ENCODE results near the gene PODXL. TPM values are rescaled to one million over a fixed set of nuclear protein-coding genes. Genes with fewer than 3 reads are reported as not detected.
"Not testable (repeated sequence)": the region's sequence is repeated elsewhere in the genome, so short reads cannot be mapped to it uniquely, and the experiment has no call there.

PODXL gene
- polyA plus RNA-seq, 12 donors = 65.5 to 217 (median 82.7) TPM

DNA sequence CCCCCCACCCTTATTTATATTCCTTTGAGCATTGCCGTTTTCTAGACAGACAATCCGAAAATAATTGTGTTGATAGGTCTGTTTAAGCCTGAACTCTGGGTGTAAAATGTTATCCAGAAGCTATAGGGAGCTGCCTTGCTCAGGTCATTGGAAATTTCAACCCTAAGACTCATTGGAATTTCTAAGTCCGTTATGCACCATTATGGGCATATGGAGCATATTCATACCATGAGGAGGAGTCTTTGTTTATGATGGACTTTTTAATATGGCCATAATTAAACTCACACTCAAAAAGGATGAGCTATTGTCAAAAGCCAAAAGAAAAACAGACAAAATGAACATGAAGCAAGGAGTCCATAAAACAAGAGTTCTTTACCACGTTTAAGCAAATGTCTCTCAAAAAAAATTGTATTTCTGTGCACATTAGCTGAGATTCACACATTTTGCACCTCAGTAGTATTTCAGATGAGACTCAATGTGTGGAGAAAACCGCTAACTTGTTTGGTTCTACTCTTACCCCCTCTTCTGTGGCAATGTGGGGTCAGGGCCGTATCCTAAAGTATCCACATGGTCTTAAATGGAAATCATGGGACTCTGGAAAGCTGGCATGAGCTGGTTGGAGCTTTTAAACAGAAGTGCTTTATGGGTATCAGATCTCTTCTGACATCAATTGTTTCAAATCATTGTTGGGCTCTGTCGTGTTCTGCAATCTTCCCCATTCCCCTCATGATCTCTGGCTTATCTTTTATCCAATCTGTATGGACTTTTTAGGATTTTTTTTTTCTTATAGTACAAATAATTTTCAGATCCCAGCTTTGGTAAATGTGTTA, 60.5 kb downstream of the PODXL start:
- DNase-seq = no peak

DNA sequence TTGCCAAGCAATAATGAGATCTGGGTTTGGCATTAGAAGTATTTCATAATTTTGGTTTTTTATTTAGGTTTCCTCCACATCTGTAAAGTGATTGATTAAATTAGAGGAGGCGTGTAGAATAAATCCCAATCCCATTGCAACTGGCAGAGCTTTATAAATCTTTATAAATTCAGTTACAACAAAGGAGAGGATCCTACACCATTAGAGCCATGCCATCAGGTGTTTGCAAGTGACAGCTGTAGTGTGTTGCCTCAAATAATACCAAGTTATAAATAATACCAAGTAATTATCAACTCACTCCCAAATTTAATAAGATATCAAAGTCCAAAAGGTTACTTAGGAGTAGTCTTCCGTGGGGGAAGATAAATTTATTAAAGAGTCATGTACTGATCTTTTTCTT, 62.2 kb downstream of the PODXL start:
- no peak for DNase-seq

DNA sequence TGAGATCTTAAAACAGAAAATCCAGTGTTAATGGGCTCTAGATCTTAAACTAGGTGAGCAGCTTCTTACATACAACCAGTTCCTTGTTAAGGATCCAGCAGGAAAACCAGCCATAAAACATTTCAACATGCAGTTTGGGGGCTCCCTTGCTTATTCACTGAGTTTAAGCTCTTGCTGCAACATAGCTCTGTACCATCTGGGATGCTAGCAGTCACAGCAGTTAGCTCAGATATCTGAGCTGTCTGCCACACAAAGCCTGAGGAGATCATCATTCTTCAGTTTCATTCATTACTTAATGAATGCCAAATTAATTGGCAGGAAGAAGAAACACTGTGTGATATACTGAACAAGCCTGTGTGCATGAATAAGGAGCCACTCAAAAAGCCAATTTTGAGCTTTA, 62.8 kb downstream of the PODXL start:
- DNase-seq = no peak

DNA sequence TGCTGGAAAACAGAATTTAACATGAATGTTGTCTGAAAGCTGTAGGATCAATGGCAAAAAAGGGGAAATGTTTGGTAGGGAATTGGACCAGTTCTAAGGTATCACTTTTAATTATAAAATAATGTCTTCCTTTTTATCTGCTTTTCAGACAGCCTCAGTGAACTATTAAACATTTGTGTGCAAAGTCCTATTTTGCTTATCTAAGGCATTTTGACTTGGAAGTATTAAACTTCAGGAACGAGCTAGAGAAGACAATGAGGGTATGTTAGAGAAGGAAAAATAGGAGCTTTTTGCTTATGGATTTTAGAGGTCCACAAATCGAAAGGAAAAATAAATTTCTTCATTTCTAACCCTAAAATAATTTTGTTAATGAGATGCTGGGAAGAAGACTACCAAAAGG, 63.3 kb downstream of the PODXL start:
- no peak for DNase-seq

DNA sequence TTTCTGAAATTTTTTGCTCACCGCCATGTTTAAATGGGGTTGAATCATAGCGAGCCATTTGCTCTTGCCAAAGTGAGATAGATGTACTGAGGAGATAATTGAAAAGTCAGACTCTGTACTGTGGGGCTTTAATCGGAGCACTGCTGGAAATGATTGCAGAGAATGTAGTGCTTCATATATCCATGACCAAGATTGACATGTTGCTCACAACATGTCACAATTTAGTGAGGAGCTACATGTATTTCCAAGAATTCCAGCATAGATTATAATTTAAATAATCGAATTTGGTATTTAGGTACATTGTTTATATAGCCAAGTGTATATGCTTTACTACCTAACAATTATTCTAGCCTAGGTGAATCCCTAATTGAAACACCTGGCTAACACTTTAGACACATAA, 66.5 kb downstream of the PODXL start:
- no peak for DNase-seq

DNA sequence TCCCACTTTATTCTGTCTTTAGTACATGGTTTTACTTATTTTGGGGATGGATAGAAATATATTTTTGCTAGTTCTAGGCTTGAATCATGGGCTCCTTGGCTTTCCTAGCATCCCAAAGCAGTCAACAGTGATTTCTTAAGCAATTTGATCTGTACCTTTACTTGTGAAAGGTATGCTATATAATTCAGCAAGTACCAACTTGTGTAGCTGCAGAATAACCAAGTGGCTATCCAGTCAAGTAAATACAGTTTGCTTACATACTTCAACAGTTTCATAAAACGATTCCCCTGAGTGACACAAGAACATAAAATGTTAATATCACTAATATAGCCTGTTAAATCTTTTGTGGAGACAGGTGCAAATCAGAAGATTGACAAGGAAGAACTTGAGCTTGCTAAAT, 67.2 kb downstream of the PODXL start:
- no peak for DNase-seq

DNA sequence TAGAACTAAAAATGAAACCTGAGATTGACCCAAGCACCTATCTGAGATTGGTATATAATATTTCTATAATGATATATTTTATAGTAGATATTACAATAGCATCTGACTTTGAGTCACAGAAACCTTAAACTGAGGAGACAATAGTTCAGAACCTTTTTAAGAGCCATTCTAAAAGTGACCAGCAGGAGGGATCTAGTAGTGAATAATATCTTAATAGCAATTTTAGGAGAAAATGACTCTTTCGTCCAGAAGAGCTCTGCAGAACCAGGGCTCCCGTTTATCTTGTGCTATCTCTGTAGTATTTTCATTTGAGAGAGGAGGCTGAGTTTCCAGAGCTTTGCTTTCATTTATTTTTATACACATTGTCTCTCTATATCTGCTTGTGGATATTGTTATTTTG, 68.1 kb downstream of the PODXL start:
- no peak for DNase-seq

DNA sequence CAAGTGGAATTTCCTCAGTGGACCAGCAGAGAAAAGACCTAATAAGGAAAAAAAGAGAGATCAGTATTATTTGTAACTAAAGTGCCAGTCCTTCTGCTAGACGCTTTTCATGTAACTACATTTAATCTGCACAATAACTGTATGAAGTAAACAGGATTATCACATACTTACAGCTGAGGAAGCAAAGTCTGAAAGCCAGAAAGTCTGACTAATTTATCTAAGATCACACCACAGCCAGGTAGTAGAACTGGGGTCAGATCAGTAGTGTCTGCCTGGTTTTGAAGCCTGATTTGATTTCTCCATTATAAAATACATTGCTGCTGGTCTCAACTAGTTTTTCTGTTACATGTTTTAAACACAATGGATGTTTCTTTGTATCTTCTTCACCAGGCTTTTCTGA, 69.2 kb downstream of the PODXL start:
- no peak for DNase-seq

DNA sequence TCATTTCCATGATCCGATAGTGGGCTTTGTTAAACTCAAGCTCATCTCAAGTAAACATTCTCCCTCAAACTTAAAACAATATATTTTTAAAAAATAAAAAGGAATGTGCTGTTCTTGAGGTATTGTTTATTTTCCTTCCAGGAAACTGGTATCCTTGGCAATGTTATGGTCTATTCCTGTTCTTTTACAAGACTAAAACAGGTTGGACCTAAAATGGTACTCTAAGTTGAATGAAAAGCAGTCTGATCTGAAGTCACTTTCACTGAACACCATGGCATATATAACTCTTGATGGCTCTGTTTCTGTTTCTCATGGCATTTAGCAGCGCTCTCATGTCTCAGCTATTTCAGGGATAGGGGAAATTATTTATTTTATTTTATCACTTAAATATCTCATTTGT, 70.1 kb downstream of the PODXL start:
- no peak for DNase-seq

DNA sequence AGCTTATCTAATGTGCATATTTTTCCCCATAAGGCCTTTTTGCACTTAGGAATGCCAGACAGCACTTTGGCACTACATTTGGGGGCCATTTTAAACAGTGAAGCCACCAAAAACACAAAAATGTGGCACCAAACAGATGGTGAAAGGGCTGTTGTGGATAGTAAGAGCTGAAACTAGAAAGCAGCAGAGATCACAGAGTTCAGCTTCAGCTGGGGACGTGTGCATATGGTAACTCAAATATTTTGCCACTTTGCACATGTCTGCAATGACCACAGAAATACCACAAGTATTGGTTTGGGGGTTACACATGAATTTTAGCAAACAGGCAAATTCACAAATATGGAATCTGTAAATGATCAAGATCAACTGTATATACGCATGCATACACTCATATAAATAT, 72.8 kb downstream of the PODXL start:
- DNase-seq = no peak

DNA sequence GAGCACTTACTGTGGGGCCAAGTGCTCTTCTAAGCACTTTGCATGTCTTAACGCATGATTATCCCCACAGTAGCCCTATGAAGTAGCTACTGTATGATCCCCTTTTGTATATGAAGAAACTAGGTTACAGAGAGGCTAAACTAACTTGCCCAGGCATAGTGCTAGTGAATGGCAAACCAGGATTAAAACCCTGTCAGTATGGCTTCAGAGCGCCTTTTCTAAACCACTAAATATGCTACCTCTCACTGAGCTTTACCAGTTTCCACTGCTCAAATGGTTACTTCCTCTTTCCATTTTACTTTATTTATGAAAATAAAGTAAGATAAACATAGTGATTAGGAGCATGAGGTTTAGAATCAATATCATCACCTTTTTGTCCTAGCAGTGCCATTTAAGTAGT, 73.6 kb downstream of the PODXL start:
- no peak for DNase-seq

DNA sequence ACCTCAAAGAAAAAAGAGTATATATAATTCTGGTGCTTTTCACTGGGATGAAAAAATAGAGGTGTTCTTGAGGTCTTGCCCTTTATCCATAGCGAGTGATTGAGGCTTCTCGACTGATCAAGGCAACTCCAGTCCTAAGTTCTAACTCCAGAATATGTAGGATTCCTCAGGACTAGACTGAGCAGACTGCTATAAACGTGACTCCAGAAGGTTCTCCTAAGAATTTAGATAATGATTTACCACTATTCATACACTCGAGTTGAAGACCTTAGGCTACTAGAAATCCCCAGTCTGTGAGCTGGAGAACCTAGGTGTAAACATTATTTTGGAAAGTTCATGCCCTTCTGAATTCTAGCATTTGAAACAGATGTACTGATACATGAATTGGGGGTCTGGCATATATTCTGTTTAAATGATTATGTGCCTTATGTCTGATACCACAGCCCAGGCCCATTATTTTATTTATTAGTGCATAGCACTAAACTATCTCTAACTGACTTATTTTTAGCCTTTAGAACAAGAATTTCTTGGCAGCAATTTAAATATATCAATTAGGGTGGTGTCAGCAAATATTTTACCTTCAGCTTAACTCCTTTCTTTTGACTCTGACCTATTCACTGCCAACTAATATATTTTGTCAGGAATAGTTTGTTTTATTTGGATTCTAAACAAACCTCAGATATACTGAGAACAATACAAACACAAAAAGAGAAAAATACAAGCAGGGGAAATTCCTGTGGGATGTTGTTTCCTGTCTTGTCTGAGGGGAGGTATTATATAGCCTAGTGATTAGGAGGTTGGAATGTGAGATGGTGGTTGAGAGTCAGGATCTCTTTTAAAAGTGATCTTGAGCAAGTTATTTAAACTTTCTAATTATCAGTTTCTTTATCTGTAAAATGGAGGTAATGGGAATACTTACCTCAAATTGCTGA, 75.8 kb downstream of the PODXL start:
- no peak for DNase-seq

DNA sequence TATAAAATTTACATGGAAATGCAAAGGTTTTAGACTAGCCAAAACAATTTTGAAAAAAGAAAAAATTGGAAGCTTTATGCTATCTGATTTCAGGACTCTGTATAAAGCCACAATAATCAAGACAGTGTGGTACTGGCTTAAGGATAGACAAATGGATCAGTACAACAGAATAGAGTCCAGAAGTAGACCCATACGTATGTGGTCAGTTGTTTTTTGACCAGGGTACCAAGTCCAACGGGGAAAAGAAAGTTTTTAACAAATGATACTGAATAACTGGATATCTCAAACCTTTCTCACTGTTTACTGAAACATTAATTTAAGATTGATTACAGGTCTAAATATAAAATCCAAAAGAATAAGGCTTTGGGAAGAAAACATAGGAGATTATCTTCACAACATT, 79.7 kb downstream of the PODXL start:
- no peak for DNase-seq

DNA sequence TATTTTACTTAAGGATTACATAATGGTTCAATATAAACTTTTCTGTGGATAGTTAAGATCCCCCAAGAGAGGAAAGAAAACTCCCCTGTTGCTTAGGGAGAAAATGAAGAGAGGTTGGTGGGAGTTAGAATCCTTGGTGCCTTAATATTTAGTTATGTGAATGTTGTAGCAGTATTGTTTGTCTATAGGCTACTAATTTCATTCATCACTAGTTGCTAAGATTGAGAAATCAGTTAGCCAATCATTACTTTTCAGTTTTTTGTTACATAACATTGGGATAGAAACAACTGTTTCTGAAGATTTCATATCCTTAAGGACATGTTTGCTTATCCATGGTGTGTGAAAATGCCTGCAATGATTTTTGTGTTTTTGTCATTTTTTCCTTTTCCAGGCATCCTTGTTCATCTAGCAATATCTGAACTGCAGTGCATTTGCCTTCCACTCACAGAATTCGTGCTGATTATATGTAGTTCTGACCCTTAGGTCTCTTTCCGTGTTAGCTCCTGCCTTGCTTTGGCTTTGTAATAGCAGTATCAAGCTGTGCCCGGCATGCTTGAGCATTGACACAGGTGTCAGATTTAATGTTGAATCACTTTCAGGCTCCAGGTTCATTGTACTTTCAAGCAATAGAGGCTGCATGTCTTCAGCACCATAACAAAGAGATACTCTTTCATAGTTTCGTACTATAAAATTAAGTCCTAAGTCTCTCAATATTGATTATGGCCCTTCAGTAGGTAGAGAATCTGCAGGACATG, 85.0 kb downstream of the PODXL start:
- no peak for DNase-seq

DNA sequence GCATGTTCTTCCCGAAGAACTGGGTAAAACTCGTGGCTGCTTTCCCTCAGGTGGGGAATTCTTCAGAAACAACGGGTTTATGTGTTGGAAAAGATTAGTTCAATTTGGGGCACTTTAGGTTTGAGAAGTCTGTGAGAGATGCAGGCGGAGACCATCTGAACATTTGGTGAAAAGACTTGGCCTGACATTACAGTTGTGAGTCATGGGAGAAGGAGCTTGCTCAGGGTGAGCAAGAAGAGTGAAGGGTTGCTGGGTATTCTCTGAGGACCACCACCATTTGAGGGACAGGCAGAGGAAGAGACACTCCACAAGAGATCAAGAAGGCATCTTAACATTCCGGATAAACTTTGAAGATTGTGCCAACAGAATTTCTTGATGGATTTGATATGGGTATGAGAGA, 88.6 kb downstream of the PODXL start:
- DNase-seq = no peak

DNA sequence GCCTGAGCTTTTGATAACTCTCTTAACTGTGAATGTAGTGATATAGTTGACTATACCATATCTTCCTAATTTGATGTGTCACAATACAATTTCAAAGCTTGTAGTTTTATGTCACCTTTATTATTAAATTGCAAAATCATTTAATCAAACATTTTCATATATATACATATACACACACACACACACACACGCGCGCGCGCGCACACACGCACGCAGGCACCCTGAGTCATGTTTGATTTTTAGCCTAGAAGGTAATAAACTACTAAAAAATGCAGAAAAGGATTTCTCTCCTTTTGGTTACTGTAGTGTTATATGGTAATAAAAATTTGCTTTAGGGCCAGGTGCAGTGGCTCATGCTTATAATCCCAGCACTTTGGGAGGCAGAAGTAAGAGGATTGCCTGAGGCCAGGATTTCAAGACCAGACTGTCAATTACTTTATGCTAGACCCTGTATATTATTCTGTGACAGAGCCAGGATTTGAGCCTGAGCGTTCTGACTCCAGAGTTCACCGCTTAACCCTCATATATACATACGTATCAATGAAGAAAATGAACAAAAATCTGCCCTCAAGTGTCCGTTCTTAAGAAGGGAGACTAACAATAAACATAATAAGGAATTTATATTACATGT, 89.6 kb downstream of the PODXL start:
- DNase-seq = no peak

DNA sequence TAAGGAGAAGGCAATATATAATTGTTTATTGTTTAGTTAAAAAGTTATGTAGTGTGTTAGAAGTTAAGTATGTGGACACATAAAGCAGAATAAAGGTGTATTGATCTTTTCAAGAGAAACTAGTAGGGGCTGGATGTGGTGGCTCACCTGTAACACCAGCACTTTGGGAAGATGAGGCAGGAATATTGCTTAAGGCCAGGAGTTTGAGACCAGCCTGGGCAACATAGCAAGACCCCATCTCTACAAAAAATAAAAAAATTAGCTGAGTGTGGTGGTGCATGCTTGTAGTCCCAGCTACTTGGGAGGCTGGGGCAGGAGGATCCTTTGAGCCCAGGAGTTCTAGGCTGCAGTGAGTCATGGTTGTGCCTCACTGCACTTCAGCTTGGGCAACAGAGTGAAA, 93.7 kb downstream of the PODXL start:
- DNase-seq = not testable (repeated sequence)

DNA sequence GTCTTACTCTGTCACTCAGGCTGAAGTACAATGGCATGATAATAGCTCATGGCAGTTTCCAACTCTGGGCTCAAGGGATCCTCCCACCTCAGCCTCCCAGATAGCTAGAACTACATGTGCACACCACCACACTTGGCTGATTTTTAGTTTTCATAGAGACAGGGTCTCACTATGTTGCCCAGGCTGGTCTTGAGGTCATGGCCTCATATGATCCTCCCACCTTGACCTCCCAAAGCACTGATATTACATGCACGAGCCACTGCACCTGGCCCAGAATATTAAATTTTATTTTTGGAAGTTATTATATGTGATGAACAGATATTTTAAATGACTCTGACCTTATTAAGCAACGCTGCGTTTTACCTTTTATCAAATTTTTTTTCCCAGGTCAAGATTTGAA, 94.4 kb downstream of the PODXL start:
- no peak for DNase-seq

DNA sequence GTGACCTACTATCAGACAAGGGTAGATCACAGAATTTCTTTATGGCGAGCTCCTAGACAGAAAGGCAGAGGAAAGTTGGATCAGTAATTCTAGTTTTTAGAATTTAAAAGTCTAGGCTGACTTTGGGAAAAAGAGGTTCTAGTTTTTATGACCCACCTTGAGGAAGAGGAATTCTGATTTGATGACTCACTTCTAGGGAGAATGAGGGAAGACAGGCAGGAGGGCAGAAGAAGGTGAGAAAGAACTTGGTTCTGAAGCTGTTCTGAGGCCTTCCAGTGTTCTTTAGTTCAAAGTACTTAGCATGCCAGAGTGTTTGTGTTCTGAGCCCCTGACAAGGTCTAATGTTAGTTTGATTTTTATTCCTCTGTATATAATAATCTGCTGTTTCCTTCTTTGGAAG, 97.2 kb downstream of the PODXL start:
- no peak for DNase-seq

DNA sequence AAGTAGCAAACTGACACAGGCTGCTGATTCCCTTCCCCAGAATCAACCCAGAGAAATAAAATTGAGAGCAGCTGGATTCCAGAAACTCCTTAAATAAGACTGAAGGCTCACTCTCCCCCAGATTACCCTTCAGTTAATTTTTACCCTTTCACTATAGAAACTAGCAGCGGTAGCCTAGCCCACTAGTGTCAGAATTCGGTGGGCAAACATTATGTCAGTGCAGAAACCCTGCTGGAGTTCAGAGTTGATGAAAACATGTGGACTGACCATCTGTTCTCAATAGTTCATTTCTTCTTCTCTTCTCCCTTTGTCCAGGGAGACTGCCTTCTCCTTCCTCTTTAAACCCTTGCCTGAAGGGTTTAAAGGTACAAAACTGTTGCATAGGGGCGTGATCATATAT, 100.1 kb downstream of the PODXL start:
- no peak for DNase-seq

DNA sequence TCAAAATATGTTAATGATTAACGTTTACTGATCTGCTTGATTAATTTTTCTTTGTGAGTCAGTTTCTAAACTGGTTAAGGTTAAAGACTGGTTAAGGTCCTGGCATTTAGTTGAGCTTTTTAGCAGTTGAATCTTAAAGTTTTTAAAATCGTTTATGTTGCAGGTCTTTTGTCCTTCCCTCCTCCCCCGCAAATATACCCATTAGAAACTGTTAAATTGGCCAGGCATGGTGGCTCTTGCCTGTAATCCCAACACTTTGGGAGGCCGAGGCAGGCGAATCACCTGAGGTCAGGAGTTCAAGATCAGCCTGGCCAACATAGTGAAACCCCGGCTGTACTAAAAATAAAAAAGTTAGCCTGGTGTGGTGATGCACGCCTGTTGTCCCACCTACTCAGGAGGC, 100.9 kb downstream of the PODXL start:
- no peak for DNase-seq

DNA sequence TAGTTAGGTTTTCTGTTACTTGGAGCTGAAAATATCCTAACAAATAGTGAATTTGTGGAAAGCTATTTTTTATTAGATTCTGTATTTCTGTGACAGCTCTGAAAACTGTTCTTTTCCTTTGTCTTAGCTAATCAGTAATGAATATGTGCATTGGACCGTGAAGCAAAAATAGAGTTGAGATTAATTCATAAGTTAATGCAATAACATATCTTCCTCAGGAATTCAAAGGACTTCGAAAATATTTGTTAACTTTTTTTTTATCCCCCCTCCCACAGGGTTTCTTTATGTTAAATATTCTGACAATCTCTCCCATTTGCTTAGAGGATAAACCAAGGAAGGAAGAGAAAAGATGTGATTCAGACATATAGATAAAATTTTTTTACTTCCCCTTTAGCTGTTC, 101.4 kb downstream of the PODXL start:
- DNase-seq = no peak

All from muscle of arm (tissue), 12 donors.